SK-N-SH (cell line): ENCODE results near the gene ASCC2. TPM values are rescaled to one million over a fixed set of nuclear protein-coding genes. Genes with fewer than 3 reads are reported as not detected.

Experiments
- CTCF ChIA-PET: fragments of 300-600, 350-600 bp; formaldehyde crosslinking; extraction: SDS; loops from one replicate; lab custom pipeline; 2021; lab: Yijun Ruan, JAX
- POLR2A ChIA-PET: fragments of 350-600 bp; sonication (Branson Sonifier 250); formaldehyde crosslinking; extraction: SDS; loops from one replicate; lab custom pipeline; 2020; ENCODE audit warnings: antibody characterized with exemption, inconsistent platforms; lab: Yijun Ruan, JAX
- DNase-seq: peaks from one replicate; pipeline ENCODE4 v3.0.0; 2012
- H2AFZ ChIP-seq: fragments of 200-600 bp; sonication (generic); 2 replicates; pipeline ENCODE4 v1.8.1; 2016; ENCODE audit warnings: antibody characterized with exemption, mild to moderate bottlenecking, low read depth
- H3F3A ChIP-seq: fragments of 200-600 bp; sonication (generic); replicated peaks from 2 replicates; pipeline ENCODE3; 2016; ENCODE audit warnings: antibody characterized with exemption, mild to moderate bottlenecking; ENCODE audit not compliant: insufficient read depth
- H3K27ac ChIP-seq, 2 experiments: fragments of 200-500 bp in 1 of 2; fragments of 200-600 bp in 1 of 2; sonication (Bioruptor generic) in 1 of 2; sonication (generic), shearing (Covaris generic) in 1 of 2; 2 replicates each; pipeline versions ENCODE4 v1.5.1 to v1.6.1; 2014 to 2016; ENCODE audit warnings: low read depth in 2 of 2, inconsistent platforms in 1 of 2, low read length in 1 of 2, mild to moderate bottlenecking in 1 of 2, mixed read lengths in 1 of 2
- H3K27me3 ChIP-seq: fragments of 200-600 bp; sonication (generic), shearing (Covaris generic); 2 replicates; pipeline ENCODE4 v1.6.1; 2016; ENCODE audit warnings: mixed run types; ENCODE audit not compliant: insufficient read depth
- H3K36me3 ChIP-seq, 2 experiments: fragments of 200-500 bp in 1 of 2; fragments of 200-600 bp in 1 of 2; sonication (Bioruptor generic) in 1 of 2; sonication (generic) in 1 of 2; replicated peaks in 1 of 2; 2 replicates each; pipeline versions ENCODE3 to v1.5.1; 2014 to 2016; ENCODE audit warnings: low read length in 1 of 2, mild to moderate bottlenecking in 1 of 2; ENCODE audit not compliant: insufficient read depth in 2 of 2, control insufficient read depth in 1 of 2
- H3K4me1 ChIP-seq, 2 experiments: fragments of 200-500 bp in 1 of 2; fragments of 200-600 bp in 1 of 2; sonication (Bioruptor generic) in 1 of 2; sonication (generic), shearing (Covaris generic) in 1 of 2; 2 replicates each; pipeline versions ENCODE4 v1.5.1 to v1.6.1; 2014 to 2016; ENCODE audit warnings: low read depth in 1 of 2, low read length in 1 of 2, mixed run types in 1 of 2; ENCODE audit not compliant: insufficient read depth in 2 of 2, control insufficient read depth in 1 of 2
- H3K4me2 ChIP-seq: fragments of 200-600 bp; sonication (generic), shearing (Covaris generic); 2 replicates; pipeline ENCODE4 v1.6.1; 2017; ENCODE audit warnings: mixed run types
- H3K4me3 ChIP-seq, 2 experiments: fragments of 200-500 bp in 1 of 2; fragments of 200-600 bp in 1 of 2; sonication (Bioruptor generic) in 1 of 2; sonication (generic), shearing (Covaris generic) in 1 of 2; 2 replicates each; pipeline versions ENCODE4 v1.5.1 to v1.8.1; 2014 to 2016; ENCODE audit warnings: low read depth in 2 of 2, inconsistent platforms in 1 of 2, low read length in 1 of 2, mild to moderate bottlenecking in 1 of 2, mixed read lengths in 1 of 2, moderate library complexity in 1 of 2
- H3K79me2 ChIP-seq: fragments of 200-600 bp; sonication (generic); 2 replicates; pipeline ENCODE4 v1.8.1; 2017; ENCODE audit warnings: mild to moderate bottlenecking; ENCODE audit not compliant: insufficient read depth
- H3K9ac ChIP-seq: fragments of 200-600 bp; sonication (generic); 2 replicates; pipeline ENCODE4 v1.6.1; 2017; ENCODE audit warnings: mixed run types
- H3K9me2 ChIP-seq: fragments of 200-600 bp; sonication (generic); 2 replicates; pipeline ENCODE4 v1.6.1; 2017; ENCODE audit warnings: mixed run types
- H3K9me3 ChIP-seq: fragments of 200-600 bp; sonication (generic); 2 replicates; pipeline ENCODE4 v1.6.1; 2017; ENCODE audit warnings: mixed run types, mild to moderate bottlenecking, moderate library complexity
- H4K20me1 ChIP-seq: fragments of 200-600 bp; sonication (generic); 2 replicates; pipeline ENCODE4 v1.6.1; 2017; ENCODE audit warnings: mild to moderate bottlenecking, mixed run types; ENCODE audit not compliant: insufficient read depth
- FOXJ3 ChIP-seq: sonication (generic); formaldehyde crosslinking; IDR thresholded peaks from 2 replicates; pipeline ENCODE4 v1.5.1; 2020; ENCODE audit warnings: mild to moderate bottlenecking, missing genetic modification reagents
- FOXM1 ChIP-seq: IDR thresholded peaks from 2 replicates; pipeline ENCODE4 v1.4.0; 2012; ENCODE audit warnings: low read depth, mild to moderate bottlenecking
- GABPA ChIP-seq: IDR thresholded peaks from 2 replicates; pipeline ENCODE4 v1.4.0; 2012; ENCODE audit warnings: low read depth, mild to moderate bottlenecking
- GATA2 ChIP-seq: sonication (generic); formaldehyde crosslinking; IDR thresholded peaks from 2 replicates; pipeline ENCODE4 v1.5.0; 2020; ENCODE audit warnings: mild to moderate bottlenecking, missing genetic modification reagents
- JUND ChIP-seq: IDR thresholded peaks from 2 replicates; pipeline ENCODE4 v1.4.0; 2012
- MAX ChIP-seq: IDR thresholded peaks from 2 replicates; pipeline ENCODE4 v1.4.0; 2012; ENCODE audit warnings: low read depth
- MEF2A ChIP-seq: IDR thresholded peaks from 2 replicates; pipeline ENCODE4 v1.4.0; 2012; ENCODE audit warnings: low read depth, borderline replicate concordance
- MXI1 ChIP-seq: IDR thresholded peaks from 2 replicates; pipeline ENCODE4 v1.6.1; 2012; ENCODE audit warnings: mild to moderate bottlenecking, low read depth, low read length, improper control_type of control experiment
- NRF1 ChIP-seq: IDR thresholded peaks from 2 replicates; pipeline ENCODE4 v1.6.1; 2012; ENCODE audit warnings: low read depth, mild to moderate bottlenecking, low read length
- POLR2AphosphoS5 ChIP-seq: IDR thresholded peaks from 2 replicates; pipeline ENCODE4 v1.6.1; 2012; ENCODE audit warnings: low read depth, low read length
- RCOR1 ChIP-seq: fragments of 150-350 bp; IDR thresholded peaks from 2 replicates; pipeline ENCODE4 v1.6.1; 2017; ENCODE audit warnings: antibody characterized with exemption, low read length
- RXRA ChIP-seq: IDR thresholded peaks from 2 replicates; pipeline ENCODE4 v1.4.0; 2012; ENCODE audit warnings: low read depth, mild to moderate bottlenecking, borderline replicate concordance
- SMC3 ChIP-seq: IDR thresholded peaks from 2 replicates; pipeline ENCODE4 v1.6.1; 2012; ENCODE audit warnings: low read depth, low read length, improper control_type of control experiment
- TCF12 ChIP-seq: IDR thresholded peaks from 2 replicates; pipeline ENCODE4 v1.4.0; 2012
- TEAD4 ChIP-seq: IDR thresholded peaks from 2 replicates; pipeline ENCODE4 v1.4.0; 2012; ENCODE audit warnings: mild to moderate bottlenecking, borderline replicate concordance; ENCODE audit not compliant: insufficient read depth
- YY1 ChIP-seq: IDR thresholded peaks from 2 replicates; pipeline ENCODE4 v1.4.0; 2012; ENCODE audit warnings: low read depth, mild to moderate bottlenecking
- ZBTB33 ChIP-seq: IDR thresholded peaks from 2 replicates; pipeline ENCODE4 v1.4.0; 2012; ENCODE audit warnings: low read depth, borderline replicate concordance
- WGBS: methylation state at CpG from one replicate; pipeline ENCODE4 v1.1.6; 2017; ENCODE audit warnings: low lambda C conversion rate; 5-methylcytosine and 5-hydroxymethylcytosine counted together
- polyA plus RNA-seq, 3 experiments: library from polyadenylated mRNA; depleted of rRNA; stranded (reverse); fragments of >200 nt; gene quantifications; 2 replicates each; pipeline ENCODE4 v1.2.3, GENCODE V29; 2012

Gene ASCC2
- polyA plus RNA-seq, 1 of the 3 experiments (the other 2 are of a cell fraction) = 82.0 TPM

GRCh38 chr22:29765905-29766631 is 72.0 kb downstream of the ASCC2 start:
- H3K79me2 ChIP-seq = peaks cover 47% of the 10 kb centered on the region
- peak overlapping the region; percentile 92 for H3K4me2 ChIP-seq
- H3K27me3 ChIP-seq = no peaks in the 10 kb centered on the region
- no peaks in the 10 kb centered on the region for H4K20me1 ChIP-seq
- peaks cover 10 to 22% of the 10 kb centered on the region in 2 experiments for H3K36me3 ChIP-seq
- peak overlapping the region; percentile 70 to 73; a peak in 3 of 4 replicates for H3K27ac ChIP-seq
- TF ChIP-seq RXRA (no peak), SMC3 (no peak), NRF1 (no peak), GABPA (no peak), YY1 (no peak), TEAD4 (no peak), JUND (no peak), MEF2A (no peak), ZBTB33 (no peak), TCF12 (no peak), MXI1 (no peak), MAX (no peak), FOXJ3 (CRISPR knock-in tag) (no peak), FOXM1 (no peak), RCOR1 (no peak)
- TF ChIP-seq, all 33 proteins: peak for 0
- Histone ChIP-seq H3K9ac (peak overlapping the region; percentile 91), H2AFZ (peak overlapping the region; percentile 80), H3K4me3 (peak overlapping the region; percentile 84 to 89), H3K4me1 (peaks cover 0 to 15% of the 10 kb centered on the region in 2 experiments; a peak in 2 of 4 replicates), H3K9me2 (no peaks in the 10 kb centered on the region), H3F3A (peaks cover 5% of the 10 kb centered on the region), H3K9me3 (no peaks in the 10 kb centered on the region)
- DNase-seq = peak; percentile 39
- ChIA-PET CTCF (interaction anchor here (1.1 to 1.4 kb wide), 4 partner anchors 23 to 239 kb away, joined by 3 to 6 read pairs (median 4); no protein-coding TSS in a partner anchor), POLR2A (interaction anchor here (0.6 to 1.2 kb wide), 5 partner anchors 16 to 191 kb away, joined by 3 to 4 read pairs (median 3); partner anchors contain the start of gene ASCC2)
- whole genome bisulfite sequencing = 71% methylated on average over 14 of the region's 15 CpGs

- no peak overlapping the region for H3K9ac ChIP-seq
- no peaks in the 10 kb centered on the region for H3K27me3 ChIP-seq
- peaks cover 22% of the 10 kb centered on the region; the same call in 1 of the 2 replicates for H3K79me2 ChIP-seq
- WGBS = 86% methylated on average over 15 of the region's 15 CpGs
- H3K9me2 ChIP-seq = no peaks in the 10 kb centered on the region
- no peak overlapping the region for H3K4me3 ChIP-seq
- peaks cover 3% of the 10 kb centered on the region for H3F3A ChIP-seq
- no peaks in the 10 kb centered on the region for H3K36me3 ChIP-seq
- POLR2A ChIA-PET = no interaction called here
- H3K4me2 ChIP-seq = no peak overlapping the region
- peaks cover 0 to 8% of the 10 kb centered on the region in 2 experiments; a peak in 1 of 4 replicates for H3K4me1 ChIP-seq
- no peak for TF ChIP-seq MXI1
- TF ChIP-seq POLR2AphosphoS5 = no peak
- no peak for TF ChIP-seq GATA2 (CRISPR knock-in tag)
- H3K27ac ChIP-seq = no peak overlapping the region
- CTCF ChIA-PET = interaction anchor here (1.4 to 1.7 kb wide), 2 partner anchors 70 to 243 kb away, joined by 4 to 5 read pairs; no protein-coding TSS in a partner anchor
- H2AFZ ChIP-seq = no peak overlapping the region
- DNase-seq = no peak
- no peaks in the 10 kb centered on the region for H3K9me3 ChIP-seq
- no peaks in the 10 kb centered on the region for H4K20me1 ChIP-seq
Observed at GRCh38 chr22:29762263-29762662, 75.8 kb downstream of the ASCC2 start.
